Erythroblast (primary cell): ENCODE data around the gene DPYSL4.

ENCODE experiments used
- GATA1 ChIP-seq: IDR thresholded peaks from 2 replicates; pipeline ENCODE4 v1.6.1; 2011; ENCODE audit warnings: low read depth, mild to moderate bottlenecking, control low read depth, low read length, moderate library complexity
- POLR2A ChIP-seq: IDR thresholded peaks from 2 replicates; pipeline ENCODE4 v1.6.1; 2011; ENCODE audit warnings: mild to moderate bottlenecking, low read length

- TF ChIP-seq POLR2A (no peak), GATA1 (no peak)
Measured at GRCh38 chr10:132222726-132223125, 36.0 kb downstream of the DPYSL4 start.
